Smooth muscle cell (in vitro differentiated cells): ENCODE results near the gene NIPAL1. TPM values are rescaled to one million over a fixed set of nuclear protein-coding genes. Genes with fewer than 3 reads are reported as not detected.

Source experiments
- DNase-seq: peaks from one replicate; lab custom pipeline; 2025; ENCODE audit not compliant: unreplicated experiment; lab: John Stamatoyannopoulos, UW
- H2AFZ ChIP-seq: fragments of 200-600 bp; sonication (generic); 2 replicates; pipeline ENCODE4 v1.6.0; 2016; ENCODE audit warnings: antibody characterized with exemption, low read depth, mild to moderate bottlenecking
- H3F3A ChIP-seq: fragments of 200-600 bp; sonication (generic); 2 replicates; pipeline ENCODE4 v1.6.0; 2017; ENCODE audit warnings: antibody characterized with exemption, low read depth
- H3K27ac ChIP-seq: fragments of 200-600 bp; sonication (generic); 2 replicates; pipeline ENCODE4 v1.5.1; 2016; ENCODE audit warnings: low read depth, mild to moderate bottlenecking
- H3K27me3 ChIP-seq: fragments of 200-600 bp; sonication (generic); 2 replicates; pipeline ENCODE4 v1.6.1; 2016; ENCODE audit warnings: low read depth, mild to moderate bottlenecking
- H3K36me3 ChIP-seq: fragments of 200-600 bp; sonication (generic); 2 replicates; pipeline ENCODE4 v1.5.1; 2016; ENCODE audit warnings: low read depth
- H3K4me1 ChIP-seq: fragments of 200-600 bp; sonication (generic); 2 replicates; pipeline ENCODE4 v1.5.1; 2016; ENCODE audit warnings: low read depth
- H3K4me2 ChIP-seq: fragments of 200-600 bp; sonication (generic); 2 replicates; pipeline ENCODE4 v1.6.0; 2016; ENCODE audit warnings: mild to moderate bottlenecking
- H3K4me3 ChIP-seq: fragments of 200-600 bp; sonication (generic); 2 replicates; pipeline ENCODE4 v1.5.1; 2016; ENCODE audit warnings: mild to moderate bottlenecking
- H3K79me2 ChIP-seq: fragments of 200-600 bp; sonication (generic); 2 replicates; pipeline ENCODE4 v1.6.0; 2016; ENCODE audit warnings: low read depth, mild to moderate bottlenecking
- H3K9ac ChIP-seq: fragments of 200-600 bp; sonication (generic); 2 replicates; pipeline ENCODE4 v1.6.0; 2016; ENCODE audit warnings: low read depth
- H3K9me3 ChIP-seq: fragments of 200-600 bp; sonication (generic); replicated peaks from 2 replicates; pipeline ENCODE4 v1.5.1; 2016; ENCODE audit warnings: low read depth
- H4K20me1 ChIP-seq: fragments of 200-600 bp; sonication (generic); 2 replicates; pipeline ENCODE4 v1.6.0; 2016; ENCODE audit warnings: low read depth
- CTCF ChIP-seq: fragments of 200-600 bp; sonication (generic); IDR thresholded peaks from 2 replicates; pipeline ENCODE4 v1.5.1; 2017; ENCODE audit warnings: borderline replicate concordance, mild to moderate bottlenecking, antibody characterized with exemption; ENCODE audit not compliant: insufficient read depth, poor library complexity, severe bottlenecking
- WGBS: methylation state at CpG from one replicate; pipeline ENCODE4 v1.1.7; 2016; ENCODE audit warnings: low lambda C conversion rate; 5-methylcytosine and 5-hydroxymethylcytosine counted together
- polyA plus RNA-seq: library from polyadenylated mRNA; unstranded; fragments of >200 nt; fragmentation: Nextera tagmentation; extraction: Ambion mirVana; gene quantifications from 2 replicates; pipeline ENCODE4 v1.2.1, GENCODE V29; 2016
- total RNA-seq: library from RNA; depleted of rRNA; stranded (reverse); fragments of >200 nt; gene quantifications from 2 replicates; pipeline ENCODE4 v1.2.3, GENCODE V29; 2014

NIPAL1 gene
- total and polyA plus RNA-seq, 2 experiments from 2014 or later = 1.0 to 4.1 TPM

DNA sequence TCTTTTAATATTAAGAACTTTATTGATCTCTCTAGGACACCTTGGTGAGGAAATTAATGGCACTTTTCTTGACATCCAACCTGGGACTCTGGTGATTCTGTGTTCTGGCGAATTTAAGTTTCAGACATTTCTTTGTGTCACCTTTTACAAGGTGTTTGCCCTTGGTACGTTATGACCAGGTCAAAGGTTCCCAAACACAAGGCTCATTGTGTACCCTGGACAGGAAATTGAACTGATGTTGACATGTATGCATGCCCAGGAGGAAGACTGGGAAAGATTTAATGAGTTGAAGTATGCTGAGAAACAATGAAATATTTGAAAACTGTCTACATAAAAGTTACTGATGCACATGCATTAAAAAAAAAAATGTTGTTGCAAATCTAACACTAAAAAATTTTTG is 22.1 kb downstream of the NIPAL1 start:
- Histone ChIP-seq H3K79me2 (no peaks in the 10 kb centered on the region), H3K27ac (no peak overlapping the region), H3K9me3 (no peaks in the 10 kb centered on the region), H3F3A (no peaks in the 10 kb centered on the region), H2AFZ (no peak overlapping the region), H3K4me1 (no peaks in the 10 kb centered on the region), H3K9ac (no peak overlapping the region), H3K4me2 (no peak overlapping the region), H4K20me1 (no peaks in the 10 kb centered on the region), H3K27me3 (no peaks in the 10 kb centered on the region), H3K4me3 (no peak overlapping the region), H3K36me3 (no peaks in the 10 kb centered on the region)
- no peak for DNase-seq
- TF ChIP-seq CTCF = no peak
- 40% methylated on average over 2 of the region's 2 CpGs for WGBS

DNA sequence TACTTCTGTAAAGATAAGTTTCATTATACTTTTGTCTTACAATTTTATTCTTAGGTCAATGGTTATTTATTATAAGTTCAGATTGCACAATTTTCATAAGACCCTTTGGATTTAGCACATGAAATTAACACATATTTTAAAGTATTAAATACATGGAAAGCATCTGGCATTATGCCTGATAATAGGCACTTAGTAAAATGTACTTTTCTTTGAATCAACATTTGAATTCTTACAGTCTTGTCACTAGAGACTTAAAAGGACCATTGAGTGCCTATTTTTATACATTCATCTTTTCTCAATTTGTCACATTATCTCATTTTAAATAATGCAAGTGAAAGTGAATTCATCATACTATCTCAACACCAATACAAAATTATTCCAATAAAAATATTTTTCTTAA is 23.0 kb downstream of the NIPAL1 start:
- Histone ChIP-seq H3K9me3 (no peaks in the 10 kb centered on the region), H3K79me2 (no peaks in the 10 kb centered on the region), H3K36me3 (no peaks in the 10 kb centered on the region), H3K4me1 (no peaks in the 10 kb centered on the region), H3F3A (no peaks in the 10 kb centered on the region), H3K27ac (no peak overlapping the region), H3K27me3 (no peaks in the 10 kb centered on the region), H3K4me3 (no peak overlapping the region), H3K9ac (no peak overlapping the region), H4K20me1 (no peaks in the 10 kb centered on the region), H3K4me2 (no peak overlapping the region), H2AFZ (no peak overlapping the region)
- no peak for DNase-seq
- no peak for TF ChIP-seq CTCF

GRCh38 chr4:48041535-48042137 is 25.1 kb downstream of the NIPAL1 start:
- Histone ChIP-seq H3K79me2 (no peaks in the 10 kb centered on the region), H3K9me3 (no peaks in the 10 kb centered on the region), H3K9ac (no peak overlapping the region), H4K20me1 (no peaks in the 10 kb centered on the region), H3K4me2 (no peak overlapping the region), H3F3A (no peaks in the 10 kb centered on the region), H2AFZ (no peak overlapping the region), H3K4me3 (no peak overlapping the region), H3K36me3 (no peaks in the 10 kb centered on the region), H3K4me1 (no peaks in the 10 kb centered on the region), H3K27ac (no peak overlapping the region), H3K27me3 (no peaks in the 10 kb centered on the region)
- no peak for DNase-seq
- WGBS = 89% methylated on average over 4 of the region's 4 CpGs
- TF ChIP-seq CTCF = no peak

- H2AFZ ChIP-seq = no peak overlapping the region
- 83% methylated on average over 3 of the region's 3 CpGs for WGBS
- H3K27ac ChIP-seq = no peak overlapping the region
Measured at GRCh38 chr4:48042979-48043461, 26.4 kb downstream of the NIPAL1 start.

More at GRCh38 chr4:48042979-48043461, 26.4 kb downstream of the NIPAL1 start:
- no peaks in the 10 kb centered on the region for H3K4me1 ChIP-seq
- no peak overlapping the region for H3K4me2 ChIP-seq
- H3F3A ChIP-seq = no peaks in the 10 kb centered on the region
- H3K36me3 ChIP-seq = no peaks in the 10 kb centered on the region
- no peaks in the 10 kb centered on the region for H4K20me1 ChIP-seq
- H3K9ac ChIP-seq = no peak overlapping the region
- no peaks in the 10 kb centered on the region for H3K27me3 ChIP-seq
- no peaks in the 10 kb centered on the region for H3K9me3 ChIP-seq
- no peak for DNase-seq
- no peak overlapping the region for H3K4me3 ChIP-seq
- TF ChIP-seq CTCF = no peak
- H3K79me2 ChIP-seq = no peaks in the 10 kb centered on the region
